Measurements from ENCODE around the gene CUX1.

The CUX1 gene

DNA sequence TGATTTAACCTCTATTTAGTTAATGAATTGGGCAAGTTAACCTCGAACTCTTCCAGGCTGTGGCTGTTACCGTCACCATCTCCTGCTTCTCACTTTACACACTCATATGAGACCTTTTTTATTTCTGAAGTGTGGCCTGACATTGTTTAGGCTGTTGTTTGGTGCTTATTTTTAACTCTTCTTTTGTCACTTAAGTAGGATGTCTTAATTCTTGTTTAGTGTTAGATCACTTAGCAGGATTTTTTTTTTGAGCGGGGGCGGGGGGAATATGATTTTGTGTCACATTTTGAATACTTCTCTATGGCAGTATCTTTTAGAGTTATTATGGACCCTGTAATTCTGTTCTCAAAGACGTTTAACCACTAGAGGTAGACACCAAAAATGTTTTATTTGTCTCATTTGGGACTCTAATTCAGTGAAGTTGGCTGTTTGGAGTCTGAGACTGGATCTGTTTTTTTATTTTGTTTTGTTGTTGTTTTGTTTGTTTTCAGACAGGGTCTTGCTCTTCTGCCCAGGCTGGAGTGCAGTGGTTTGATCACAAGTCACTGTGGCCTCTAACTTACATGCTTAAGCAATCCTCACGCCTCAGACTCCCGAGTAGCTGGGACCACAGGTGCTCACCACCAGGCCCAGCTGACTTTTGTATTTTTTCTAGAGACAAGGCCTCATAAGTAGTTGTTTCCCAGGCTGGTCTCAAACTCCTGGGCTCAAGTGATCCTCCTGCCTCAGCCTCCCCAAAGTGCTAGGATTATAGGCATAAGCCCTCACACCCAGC lies 73.5 kb downstream of the CUX1 start:
- no peaks in the 10 kb centered on the region for H3K27me3 ChIP-seq (ENCODE audit: insufficient read depth, insufficient read length)
- no peak for TF ChIP-seq ZNF274 (IDR thresholded peaks at IDR 0.05; ENCODE audit: low read depth, low read length)
- TF ChIP-seq SUZ12 (IDR thresholded peaks at IDR 0.05; ENCODE audit: extremely low read depth, insufficient read depth, insufficient read length) = no peak
- TF ChIP-seq YY1 (IDR thresholded peaks at IDR 0.05; ENCODE audit: insufficient read depth, insufficient read length) = no peak
- H3K36me3 ChIP-seq (ENCODE audit: insufficient read depth, insufficient read length, low read length) = no peaks in the 10 kb centered on the region
- H3K9ac ChIP-seq (ENCODE audit: insufficient read length, low read depth) = no peak overlapping the region
- no peak overlapping the region for H3K4me3 ChIP-seq (ENCODE audit: insufficient read length, low read depth)
- no peaks in the 10 kb centered on the region for H3K4me1 ChIP-seq (ENCODE audit: insufficient read depth, insufficient read length)
- no peak for DNase-seq (ENCODE audit: low read depth, low spot score)
- no peaks in the 10 kb centered on the region for H3K9me3 ChIP-seq (ENCODE audit: insufficient read depth, low read length)

DNA sequence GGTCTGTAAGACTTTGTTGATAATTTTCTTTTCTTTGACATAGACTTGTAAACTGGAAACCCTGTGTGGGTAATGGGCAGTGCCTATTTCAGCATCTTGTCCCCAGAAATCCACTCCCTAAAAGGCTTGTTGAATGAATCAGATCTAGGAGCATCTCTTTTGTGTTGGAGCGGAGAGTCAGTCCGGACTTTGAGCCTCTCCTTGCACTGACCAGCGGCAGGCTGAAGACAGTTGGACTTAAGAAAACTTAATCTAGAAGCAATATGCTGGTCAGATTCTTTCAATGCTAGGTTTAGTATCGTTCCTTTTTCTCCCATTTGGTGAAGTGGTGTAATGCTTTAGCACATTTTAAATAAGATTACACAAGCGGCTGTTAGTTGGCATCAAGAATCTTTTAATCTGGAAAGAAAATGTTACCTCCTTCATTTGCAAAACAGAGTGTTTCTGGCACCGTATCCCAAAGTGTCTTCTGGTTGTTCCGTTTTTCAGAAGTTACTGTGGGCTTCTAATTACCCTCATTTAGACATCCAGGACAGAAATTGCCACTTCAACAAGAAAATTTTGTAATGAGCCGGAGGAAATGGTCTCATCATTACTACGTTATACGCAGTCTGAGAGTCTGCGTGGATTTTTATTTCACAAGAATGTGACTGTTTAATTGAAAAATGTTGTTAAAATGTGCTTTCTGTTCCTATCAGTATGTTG lies 74.7 kb downstream of the CUX1 start:
- TF ChIP-seq SUZ12 (IDR thresholded peaks at IDR 0.05; ENCODE audit: extremely low read depth, insufficient read depth, insufficient read length) (no peak), YY1 (IDR thresholded peaks at IDR 0.05; ENCODE audit: insufficient read depth, insufficient read length) (no peak), ZNF274 (IDR thresholded peaks at IDR 0.05; ENCODE audit: low read depth, low read length) (no peak)
- no peak for DNase-seq (ENCODE audit: low read depth, low spot score)
- H3K9me3 ChIP-seq (ENCODE audit: insufficient read depth, low read length) = no peaks in the 10 kb centered on the region
- no peaks in the 10 kb centered on the region for H3K4me1 ChIP-seq (ENCODE audit: insufficient read depth, insufficient read length)
- no peaks in the 10 kb centered on the region for H3K36me3 ChIP-seq (ENCODE audit: insufficient read depth, insufficient read length, low read length)
- H3K9ac ChIP-seq (ENCODE audit: insufficient read length, low read depth) = no peak overlapping the region
- no peaks in the 10 kb centered on the region for H3K27me3 ChIP-seq (ENCODE audit: insufficient read depth, insufficient read length)
- H3K4me3 ChIP-seq (ENCODE audit: insufficient read length, low read depth) = no peak overlapping the region

DNA sequence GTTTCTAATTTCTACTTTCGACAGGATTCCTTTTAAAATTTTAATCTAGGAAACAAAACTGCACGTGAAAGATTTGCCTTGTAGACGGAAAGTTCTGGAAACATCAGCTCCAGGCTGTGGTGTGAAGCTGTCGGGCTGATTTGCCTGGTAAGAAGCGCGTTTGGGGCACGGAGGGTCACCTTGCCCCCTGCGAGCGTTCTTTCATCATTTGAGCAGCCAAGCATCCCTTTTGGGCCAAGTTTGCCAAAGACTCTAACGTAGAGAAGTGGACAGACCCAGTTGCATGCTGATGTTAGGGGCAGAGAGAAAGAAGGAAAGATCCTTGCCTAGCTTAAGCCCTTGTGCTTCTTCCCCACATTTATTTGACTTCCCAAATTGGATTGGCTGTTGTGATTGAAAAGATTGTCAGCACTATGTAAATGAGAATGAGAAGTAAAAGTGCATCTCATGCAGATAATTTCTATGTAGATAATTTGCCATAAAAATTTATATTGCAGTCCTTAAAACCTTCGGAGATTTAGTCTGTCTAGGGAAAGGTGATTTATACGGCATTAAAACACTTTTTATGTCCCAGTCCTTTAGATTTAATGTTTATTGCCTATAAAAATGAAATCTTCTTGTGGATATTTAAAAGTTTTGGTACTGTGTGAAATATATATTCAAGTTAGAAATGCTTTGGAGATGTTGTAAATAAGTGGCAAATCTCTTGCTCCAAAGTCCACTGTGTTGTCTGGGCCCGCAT lies 76.1 kb downstream of the CUX1 start:
- Histone ChIP-seq H3K4me1 (ENCODE audit: insufficient read depth, insufficient read length) (no peaks in the 10 kb centered on the region), H3K27me3 (ENCODE audit: insufficient read depth, insufficient read length) (no peaks in the 10 kb centered on the region), H3K9me3 (ENCODE audit: insufficient read depth, low read length) (no peaks in the 10 kb centered on the region), H3K4me3 (ENCODE audit: insufficient read length, low read depth) (no peak overlapping the region), H3K36me3 (ENCODE audit: insufficient read depth, insufficient read length, low read length) (no peaks in the 10 kb centered on the region), H3K9ac (ENCODE audit: insufficient read length, low read depth) (no peak overlapping the region)
- TF ChIP-seq ZNF274 (IDR thresholded peaks at IDR 0.05; ENCODE audit: low read depth, low read length) (no peak), SUZ12 (IDR thresholded peaks at IDR 0.05; ENCODE audit: extremely low read depth, insufficient read depth, insufficient read length) (no peak), YY1 (IDR thresholded peaks at IDR 0.05; ENCODE audit: insufficient read depth, insufficient read length) (no peak)
- DNase-seq (ENCODE audit: low read depth, low spot score) = no peak

DNA sequence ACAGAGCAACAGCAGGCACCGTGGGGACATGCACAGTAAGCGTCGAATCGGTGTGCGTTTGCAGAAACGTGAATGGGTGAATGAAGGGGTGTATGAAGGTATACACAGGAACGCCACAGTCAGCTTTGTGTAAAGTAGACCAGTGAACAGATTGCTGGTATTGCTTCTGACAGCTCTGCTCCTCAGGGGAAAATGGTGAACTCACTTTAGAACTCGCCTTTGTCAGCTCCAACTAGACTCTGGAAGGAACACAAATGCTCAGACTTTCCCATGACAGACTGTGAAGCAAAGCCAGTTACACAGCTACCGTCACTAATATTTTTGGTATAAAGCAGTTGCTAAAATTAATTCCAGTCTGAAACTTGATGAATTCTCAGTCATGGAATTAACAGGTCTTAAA lies 78.9 kb downstream of the CUX1 start:
- Histone ChIP-seq H3K36me3 (ENCODE audit: insufficient read depth, insufficient read length, low read length) (peaks cover 4% of the 10 kb centered on the region), H3K9ac (ENCODE audit: insufficient read length, low read depth) (no peak overlapping the region), H3K9me3 (ENCODE audit: insufficient read depth, low read length) (no peaks in the 10 kb centered on the region), H3K27me3 (ENCODE audit: insufficient read depth, insufficient read length) (no peaks in the 10 kb centered on the region), H3K4me1 (ENCODE audit: insufficient read depth, insufficient read length) (no peaks in the 10 kb centered on the region), H3K4me3 (ENCODE audit: insufficient read length, low read depth) (no peak overlapping the region)
- TF ChIP-seq SUZ12 (IDR thresholded peaks at IDR 0.05; ENCODE audit: extremely low read depth, insufficient read depth, insufficient read length) (no peak), YY1 (IDR thresholded peaks at IDR 0.05; ENCODE audit: insufficient read depth, insufficient read length) (no peak), ZNF274 (IDR thresholded peaks at IDR 0.05; ENCODE audit: low read depth, low read length) (no peak)
- DNase-seq (ENCODE audit: low read depth, low spot score) = no peak

DNA sequence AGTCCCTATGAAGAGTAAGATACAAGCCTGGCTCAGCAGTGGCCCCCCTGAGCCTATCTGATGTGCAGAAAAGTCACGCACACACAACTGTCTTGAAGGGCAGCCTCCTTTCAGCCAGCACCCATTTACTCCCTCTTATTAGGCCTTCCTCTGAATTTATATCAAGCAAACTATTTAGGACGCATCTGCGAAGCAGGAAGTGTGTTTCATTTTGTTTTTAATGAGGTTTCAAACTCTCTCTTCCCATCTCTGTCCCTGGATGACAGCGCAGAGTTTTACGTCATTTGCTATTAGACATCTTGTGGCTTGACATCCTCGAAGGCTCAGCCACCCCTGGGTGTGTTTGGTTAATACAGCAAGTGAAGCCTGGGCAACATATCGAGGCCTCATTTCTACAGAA lies 79.5 kb downstream of the CUX1 start:
- peaks cover 4% of the 10 kb centered on the region for H3K36me3 ChIP-seq (ENCODE audit: insufficient read depth, insufficient read length, low read length)
- DNase-seq (ENCODE audit: low read depth, low spot score) = no peak
- H3K9me3 ChIP-seq (ENCODE audit: insufficient read depth, low read length) = no peaks in the 10 kb centered on the region
- no peak overlapping the region for H3K4me3 ChIP-seq (ENCODE audit: insufficient read length, low read depth)
- no peak for TF ChIP-seq YY1 (IDR thresholded peaks at IDR 0.05; ENCODE audit: insufficient read depth, insufficient read length)
- no peak for TF ChIP-seq ZNF274 (IDR thresholded peaks at IDR 0.05; ENCODE audit: low read depth, low read length)
- TF ChIP-seq SUZ12 (IDR thresholded peaks at IDR 0.05; ENCODE audit: extremely low read depth, insufficient read depth, insufficient read length) = no peak
- H3K9ac ChIP-seq (ENCODE audit: insufficient read length, low read depth) = no peak overlapping the region
- no peaks in the 10 kb centered on the region for H3K27me3 ChIP-seq (ENCODE audit: insufficient read depth, insufficient read length)
- H3K4me1 ChIP-seq (ENCODE audit: insufficient read depth, insufficient read length) = no peaks in the 10 kb centered on the region

DNA sequence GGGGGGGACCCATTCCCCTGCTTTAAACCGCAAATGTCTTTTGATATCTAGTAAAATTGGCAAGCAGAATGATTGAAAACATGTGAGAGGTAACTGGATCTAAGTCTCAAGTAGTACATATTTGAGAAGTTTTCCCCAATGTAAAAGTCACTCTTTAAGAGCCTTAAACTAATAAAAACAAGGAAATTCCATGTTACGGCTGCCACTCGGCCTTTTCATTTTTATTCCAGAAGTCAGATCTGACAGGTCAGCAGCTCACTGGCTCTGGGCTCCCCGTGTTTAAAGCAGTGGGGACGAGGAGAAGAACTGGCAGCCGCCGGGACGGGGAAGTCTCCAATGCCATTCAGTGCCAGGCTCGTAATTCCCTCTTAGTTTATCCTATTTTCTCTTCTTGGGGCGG lies 80.7 kb downstream of the CUX1 start:
- no peak overlapping the region for H3K9ac ChIP-seq (ENCODE audit: insufficient read length, low read depth)
- H3K9me3 ChIP-seq (ENCODE audit: insufficient read depth, low read length) = no peaks in the 10 kb centered on the region
- peaks cover 4% of the 10 kb centered on the region for H3K36me3 ChIP-seq (ENCODE audit: insufficient read depth, insufficient read length, low read length)
- H3K4me1 ChIP-seq (ENCODE audit: insufficient read depth, insufficient read length) = no peaks in the 10 kb centered on the region
- DNase-seq (ENCODE audit: low read depth, low spot score) = no peak
- H3K4me3 ChIP-seq (ENCODE audit: insufficient read length, low read depth) = no peak overlapping the region
- H3K27me3 ChIP-seq (ENCODE audit: insufficient read depth, insufficient read length) = no peaks in the 10 kb centered on the region
- TF ChIP-seq SUZ12 (IDR thresholded peaks at IDR 0.05; ENCODE audit: extremely low read depth, insufficient read depth, insufficient read length) = no peak

DNA sequence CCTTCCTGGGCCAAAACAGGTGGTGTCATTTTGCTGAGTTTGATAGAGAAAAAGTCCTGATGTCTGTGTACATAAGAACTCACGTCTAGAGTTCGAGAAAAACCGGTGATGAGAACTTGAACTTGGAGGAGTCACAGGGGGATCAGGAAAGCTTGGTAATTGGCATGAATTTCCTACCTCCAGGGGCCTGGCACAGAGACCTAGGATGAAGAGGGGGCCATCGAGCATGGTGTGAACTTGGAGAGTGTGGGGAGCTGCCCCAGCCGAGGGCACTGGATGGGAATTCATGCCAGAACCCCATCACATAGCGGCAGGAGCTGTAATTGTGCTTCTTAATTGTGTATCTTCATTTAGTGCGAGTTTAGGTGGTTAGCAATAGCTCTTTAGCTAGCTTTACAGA lies 82.2 kb downstream of the CUX1 start:
- Histone ChIP-seq H3K9ac (ENCODE audit: insufficient read length, low read depth) (no peak overlapping the region), H3K36me3 (ENCODE audit: insufficient read depth, insufficient read length, low read length) (peaks cover 4% of the 10 kb centered on the region), H3K4me1 (ENCODE audit: insufficient read depth, insufficient read length) (no peaks in the 10 kb centered on the region), H3K9me3 (ENCODE audit: insufficient read depth, low read length) (no peaks in the 10 kb centered on the region), H3K4me3 (ENCODE audit: insufficient read length, low read depth) (no peak overlapping the region), H3K27me3 (ENCODE audit: insufficient read depth, insufficient read length) (no peaks in the 10 kb centered on the region)
- DNase-seq (ENCODE audit: low read depth, low spot score) = no peak
- TF ChIP-seq SUZ12 (IDR thresholded peaks at IDR 0.05; ENCODE audit: extremely low read depth, insufficient read depth, insufficient read length) (no peak), ZNF274 (IDR thresholded peaks at IDR 0.05; ENCODE audit: low read depth, low read length) (no peak), YY1 (IDR thresholded peaks at IDR 0.05; ENCODE audit: insufficient read depth, insufficient read length) (no peak)

Data from NT2/D1 (cell line).